Measurements from ENCODE around the gene MAP2.

The MAP2 gene

GRCh38 chr2:209663139-209663538, 239.3 kb downstream of the MAP2 start:
- no peak for DNase-seq

GRCh38 chr2:209663656-209664055, 239.8 kb downstream of the MAP2 start:
- no peak for DNase-seq

DNA sequence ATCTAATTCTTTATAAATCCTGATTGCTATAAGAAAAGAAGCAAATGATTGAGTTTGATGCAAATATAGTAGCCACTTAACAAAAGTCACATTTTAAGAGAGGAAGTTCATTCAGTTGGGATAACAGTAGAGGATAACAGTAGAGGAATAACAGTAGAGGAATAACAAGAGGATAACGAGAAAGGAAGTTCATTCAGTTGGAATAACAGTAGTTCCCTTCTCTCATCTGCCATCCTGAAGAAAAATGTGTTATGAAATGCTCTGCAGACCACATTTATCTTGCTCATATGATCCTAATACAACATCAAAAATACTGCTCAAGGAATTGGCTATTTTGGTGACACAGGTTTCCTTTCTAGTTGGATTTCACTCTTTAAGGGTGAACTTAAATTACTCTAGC, 242.4 kb downstream of the MAP2 start:
- no peak for DNase-seq

- no peak for DNase-seq
Measured at GRCh38 chr2:209671020-209671680, 247.3 kb downstream of the MAP2 start.

GRCh38 chr2:209673811-209674210, 250.0 kb downstream of the MAP2 start:
- DNase-seq, result no peak

DNA sequence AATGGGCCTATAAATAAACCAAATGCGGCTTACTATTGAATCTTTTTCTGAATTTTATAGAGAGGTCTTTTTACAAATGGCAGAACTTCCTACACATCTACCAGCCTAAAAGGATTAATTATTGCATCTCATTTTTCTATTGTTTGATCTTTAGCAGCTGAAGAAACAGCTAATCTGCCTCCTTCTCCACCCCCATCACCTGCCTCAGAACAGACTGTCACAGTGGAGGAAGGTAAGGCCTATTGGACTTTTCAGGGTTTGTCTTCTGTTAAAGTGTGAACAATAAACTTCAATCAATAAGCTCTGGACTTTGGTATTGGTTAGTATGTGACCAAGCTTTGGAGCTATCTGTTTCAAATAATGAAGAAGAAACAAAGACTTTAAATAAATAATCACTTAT, 256.7 kb downstream of the MAP2 start:
- DNase-seq, result no peak

DNA sequence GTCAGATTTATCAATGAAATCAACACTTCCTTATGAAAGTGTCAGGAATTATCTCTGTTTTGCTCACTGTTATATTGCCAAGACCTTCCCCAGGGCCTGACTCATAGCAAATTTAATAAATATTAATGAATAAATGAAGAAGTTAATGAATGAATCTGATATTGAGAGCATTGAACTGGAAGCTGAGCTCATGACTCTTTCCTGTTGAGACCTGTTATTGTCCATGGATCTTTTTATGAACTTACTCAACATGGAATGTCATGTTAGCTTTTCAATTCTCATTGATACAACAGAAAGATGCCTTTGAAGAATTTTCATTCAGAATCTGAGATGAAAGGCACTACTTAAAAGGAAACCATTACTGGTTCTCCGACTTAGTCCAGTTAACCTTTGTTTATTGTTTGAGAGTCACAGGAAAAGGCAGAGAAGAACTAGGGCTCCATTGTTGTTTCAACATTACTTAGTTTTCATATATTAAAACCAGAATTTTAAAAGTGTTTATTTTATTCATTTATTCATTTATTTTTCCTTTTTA, 257.4 kb downstream of the MAP2 start:
- no peak for DNase-seq

DNA sequence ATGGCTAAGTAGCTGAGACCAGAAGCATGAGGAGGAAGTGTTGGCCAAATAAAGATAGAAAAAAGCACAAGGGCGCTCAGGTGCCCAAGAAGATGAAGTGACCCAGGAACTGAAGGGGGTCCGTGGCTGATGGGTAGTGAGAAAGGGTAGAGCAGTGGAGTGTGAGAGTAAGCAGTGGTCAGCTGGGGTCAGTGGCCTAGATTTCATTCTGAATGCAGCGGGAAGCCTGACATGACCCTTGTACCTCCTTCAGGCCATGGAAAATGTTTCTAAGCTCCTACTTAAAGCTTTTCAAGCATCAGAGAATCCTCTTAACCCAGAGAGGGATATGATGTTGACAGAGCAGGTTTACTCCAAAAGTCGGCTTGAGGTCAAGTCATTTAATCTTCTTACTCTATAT, 258.8 kb downstream of the MAP2 start:
- no peak for DNase-seq

DNA sequence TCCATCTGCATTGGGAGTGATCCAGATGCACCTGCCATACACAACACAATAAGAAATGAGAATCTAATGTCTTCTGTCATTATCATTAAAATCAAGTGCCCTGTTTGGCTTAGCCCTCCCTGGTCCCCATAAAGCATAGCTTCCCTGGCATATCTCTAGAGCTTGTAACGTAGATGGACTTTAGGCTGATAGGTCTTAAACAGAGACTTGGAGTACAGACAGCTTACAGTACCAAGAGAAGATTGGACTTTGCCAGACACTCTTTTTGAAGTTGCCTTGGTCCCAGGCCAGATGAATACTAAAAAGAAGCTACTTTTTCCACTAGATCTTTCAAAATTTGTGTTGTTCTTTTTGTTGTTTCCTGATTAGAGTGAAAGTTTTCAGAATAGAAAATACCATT, 261.5 kb downstream of the MAP2 start:
- no peak for DNase-seq

GRCh38 chr2:209685963-209686362, 262.1 kb downstream of the MAP2 start:
- DNase-seq, result no peak

DNA sequence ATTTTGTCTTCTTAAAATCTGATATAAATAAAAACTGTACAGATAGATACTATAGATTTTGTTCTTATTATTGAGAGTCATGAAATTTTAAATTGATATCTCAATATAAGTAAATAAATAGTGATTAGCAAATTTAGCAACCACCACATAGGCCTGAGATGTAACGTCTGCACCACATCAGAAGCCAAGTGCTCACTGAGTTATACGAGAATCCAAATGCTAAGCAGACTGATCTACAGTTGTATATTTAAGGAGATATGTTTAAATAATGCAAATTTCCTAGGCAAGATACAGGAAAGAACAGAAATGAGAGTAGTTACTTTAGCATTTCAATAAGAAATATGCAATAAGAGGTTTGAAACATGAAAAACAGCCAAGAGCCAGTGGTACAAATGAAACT, 262.6 kb downstream of the MAP2 start:
- DNase-seq, result no peak

GRCh38 chr2:209687323-209687969, 263.6 kb downstream of the MAP2 start:
- no peak for DNase-seq

- no peak for DNase-seq
Measured at GRCh38 chr2:209688385-209688784, 264.5 kb downstream of the MAP2 start.

- no peak for DNase-seq
Measured at GRCh38 chr2:209690029-209690754, 266.3 kb downstream of the MAP2 start.

GRCh38 chr2:209694748-209695147, 270.9 kb downstream of the MAP2 start:
- no peak for DNase-seq

- DNase-seq, result no peak
Measured at GRCh38 chr2:209696836-209697711, 273.2 kb downstream of the MAP2 start.

- no peak for DNase-seq
Measured at GRCh38 chr2:209702775-209703174, 278.9 kb downstream of the MAP2 start.

DNA sequence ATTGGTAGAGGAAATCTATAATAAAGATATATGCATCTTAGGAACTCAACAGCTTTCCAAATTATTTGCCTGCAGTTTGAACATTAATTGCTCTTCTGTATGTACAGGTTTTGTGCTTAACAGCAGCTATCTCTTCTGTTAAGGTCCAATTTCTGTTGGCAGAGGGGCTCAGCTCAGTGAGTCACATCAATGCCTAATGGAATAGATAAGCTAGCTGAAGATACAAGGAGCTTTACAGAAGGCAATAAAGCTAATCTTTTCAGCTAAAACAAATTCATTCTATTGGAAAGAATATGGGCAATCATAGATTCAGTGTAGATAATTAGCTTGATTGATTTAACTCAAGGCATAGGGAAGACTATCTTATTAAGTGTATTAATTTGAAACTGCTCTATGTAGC, 289.4 kb downstream of the MAP2 start:
- no peak for DNase-seq

GRCh38 chr2:209719034-209719433, 295.2 kb downstream of the MAP2 start:
- no peak for DNase-seq

GRCh38 chr2:209721497-209721896, 297.6 kb downstream of the MAP2 start:
- no peak for DNase-seq

- no peak for DNase-seq
Measured at GRCh38 chr2:209726311-209726710, 302.5 kb downstream of the MAP2 start.

DNA sequence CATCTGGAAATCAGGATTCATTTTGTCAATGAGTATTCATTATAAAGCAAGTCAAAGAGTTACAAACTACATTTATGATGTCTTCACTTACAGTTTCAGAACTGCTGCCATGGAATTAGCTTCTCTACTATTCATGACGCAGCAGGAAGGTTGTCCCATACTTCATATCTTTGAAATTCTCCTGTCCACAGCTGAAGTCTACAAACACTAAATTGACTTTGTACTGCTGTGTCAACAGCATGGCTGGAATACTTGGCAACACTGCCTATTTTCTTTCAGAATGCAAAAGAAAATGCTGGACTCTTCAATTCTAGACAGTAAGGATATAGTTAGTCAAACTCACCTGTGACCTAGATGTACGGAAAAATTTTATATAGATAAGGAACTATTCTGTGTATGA, 303.2 kb downstream of the MAP2 start:
- no peak for DNase-seq

- no peak for DNase-seq
Measured at GRCh38 chr2:209734805-209735204, 311.0 kb downstream of the MAP2 start.
